ENCODE measurements around the gene FBXO7.

- TF ChIP-seq CTCF (IDR thresholded peaks at IDR 0.05; ENCODE audit: borderline replicate concordance, extremely low read depth, low read length, poor library complexity, severe bottlenecking): no peak
- no peak for TF ChIP-seq EZH2 (IDR thresholded peaks at IDR 0.05; ENCODE audit: borderline replicate concordance, low read depth, low read length, severe bottlenecking)
These were observed 70.4 kb downstream of the FBXO7 start for GRCh38 chr22:32544953-32545558.
